GM12872 (cell line): ENCODE measurements around the gene FAM81A.

Experiments used
- TF ChIP-seq, protein P1 (sequence below): IDR thresholded peaks from 3 replicates; pipeline ENCODE4 v1.5.1; 2011; ENCODE audit warnings: low read depth, mild to moderate bottlenecking, low read length, moderate library complexity; ENCODE audit not compliant: insufficient read depth

The FAM81A gene

GRCh38 chr15:59413577-59413976 is 24.4 kb upstream of the FAM81A start:
- TF ChIP-seq, protein P1, sequence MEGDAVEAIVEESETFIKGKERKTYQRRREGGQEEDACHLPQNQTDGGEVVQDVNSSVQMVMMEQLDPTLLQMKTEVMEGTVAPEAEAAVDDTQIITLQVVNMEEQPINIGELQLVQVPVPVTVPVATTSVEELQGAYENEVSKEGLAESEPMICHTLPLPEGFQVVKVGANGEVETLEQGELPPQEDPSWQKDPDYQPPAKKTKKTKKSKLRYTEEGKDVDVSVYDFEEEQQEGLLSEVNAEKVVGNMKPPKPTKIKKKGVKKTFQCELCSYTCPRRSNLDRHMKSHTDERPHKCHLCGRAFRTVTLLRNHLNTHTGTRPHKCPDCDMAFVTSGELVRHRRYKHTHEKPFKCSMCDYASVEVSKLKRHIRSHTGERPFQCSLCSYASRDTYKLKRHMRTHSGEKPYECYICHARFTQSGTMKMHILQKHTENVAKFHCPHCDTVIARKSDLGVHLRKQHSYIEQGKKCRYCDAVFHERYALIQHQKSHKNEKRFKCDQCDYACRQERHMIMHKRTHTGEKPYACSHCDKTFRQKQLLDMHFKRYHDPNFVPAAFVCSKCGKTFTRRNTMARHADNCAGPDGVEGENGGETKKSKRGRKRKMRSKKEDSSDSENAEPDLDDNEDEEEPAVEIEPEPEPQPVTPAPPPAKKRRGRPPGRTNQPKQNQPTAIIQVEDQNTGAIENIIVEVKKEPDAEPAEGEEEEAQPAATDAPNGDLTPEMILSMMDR, result no peak

DNA sequence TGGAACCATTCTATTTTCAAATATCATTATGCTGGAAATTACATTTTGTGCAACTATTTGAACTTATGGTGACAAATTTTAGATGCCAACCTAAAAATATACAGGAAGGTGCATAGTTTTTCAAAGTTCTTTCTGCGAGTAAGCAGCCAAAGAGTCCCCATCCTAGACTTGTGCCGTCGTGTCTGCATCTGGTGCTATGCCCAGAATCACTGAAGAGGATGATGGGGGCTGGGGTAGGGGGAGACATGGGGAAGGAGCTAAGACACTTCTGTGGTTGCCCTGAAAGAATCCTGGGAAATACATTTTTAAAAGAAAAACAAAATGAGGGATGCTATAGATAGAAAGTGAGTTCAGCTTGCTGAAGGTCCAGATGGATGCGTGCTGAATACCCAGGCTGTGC is 21.2 kb upstream of the FAM81A start:
- TF ChIP-seq, protein P1, result no peak

- TF ChIP-seq, protein P1, result no peak
Measured at GRCh38 chr15:59419170-59419569, 18.8 kb upstream of the FAM81A start.

DNA sequence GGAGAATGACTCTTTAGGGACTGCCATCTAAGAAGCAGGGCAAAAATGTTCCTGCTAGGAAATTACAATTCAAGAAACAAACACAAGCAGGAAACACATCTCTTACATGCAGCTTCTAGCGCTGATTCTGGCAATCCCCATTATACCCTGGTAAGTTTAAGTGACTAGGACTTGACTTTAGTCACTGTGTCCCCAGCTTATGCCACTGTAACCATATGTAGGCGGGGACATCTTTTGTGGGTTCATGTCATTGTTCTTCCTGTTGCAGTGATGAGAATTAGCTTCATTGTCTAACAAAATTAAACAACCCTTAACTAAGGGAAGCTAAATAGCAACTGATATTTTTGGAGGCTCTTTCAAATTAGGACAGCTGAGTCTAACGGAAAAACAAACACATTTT is 17.9 kb upstream of the FAM81A start:
- TF ChIP-seq, protein P1, result no peak

DNA sequence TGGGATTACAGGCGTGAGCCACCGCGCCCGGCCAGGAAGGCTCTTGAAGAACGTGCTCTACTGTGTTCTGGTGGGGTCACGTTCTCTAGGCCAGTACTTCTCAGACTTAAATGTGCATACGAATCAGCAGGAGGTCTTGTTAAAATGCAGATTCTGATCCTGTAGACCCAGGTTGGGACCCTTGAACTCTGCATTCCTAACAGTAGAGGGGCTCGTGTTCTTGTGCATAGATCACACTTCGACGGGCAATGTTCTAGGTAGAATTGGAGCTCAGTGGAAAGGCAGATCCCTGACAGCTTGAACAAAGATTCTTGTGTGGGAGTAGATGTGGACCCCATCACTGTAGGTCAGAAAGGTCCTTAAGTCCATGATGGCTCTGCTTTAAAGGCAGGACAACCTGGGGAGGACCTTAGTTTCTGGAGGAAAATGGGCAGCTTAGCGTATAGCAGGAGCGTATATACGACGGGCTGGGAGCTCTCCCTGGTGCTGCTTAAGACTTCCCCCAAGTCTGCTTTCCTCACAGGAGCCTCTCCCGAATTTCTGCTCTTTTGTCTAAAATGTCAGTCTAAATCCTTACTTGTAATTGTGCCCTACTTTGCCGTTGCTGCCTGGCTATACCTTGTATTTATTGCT is 16.9 kb upstream of the FAM81A start:
- TF ChIP-seq, protein P1, result no peak

GRCh38 chr15:59424616-59425015 is 13.4 kb upstream of the FAM81A start:
- TF ChIP-seq, protein P1, result no peak

DNA sequence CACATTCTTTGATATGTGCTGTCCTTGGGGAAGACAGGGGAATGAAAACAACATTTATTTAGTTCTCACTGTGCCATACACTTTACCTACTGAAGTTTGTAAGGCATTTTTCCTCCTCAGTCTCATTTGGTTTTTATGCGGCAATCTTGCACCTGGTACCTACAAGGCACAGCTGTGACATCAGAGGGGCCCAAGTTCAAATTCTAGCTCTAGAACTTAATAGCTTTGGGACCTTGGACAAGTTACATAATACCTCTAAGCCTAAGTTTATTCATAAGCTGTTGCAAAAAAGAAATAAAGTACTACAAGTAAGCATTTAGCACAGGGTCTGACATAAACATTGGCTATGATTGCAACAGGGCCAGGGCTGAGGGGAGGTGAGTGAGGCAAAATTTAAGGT is 5.6 kb upstream of the FAM81A start:
- TF ChIP-seq, protein P1, result no peak
